ENCODE results near the gene GMDS.

The GMDS gene

DNA sequence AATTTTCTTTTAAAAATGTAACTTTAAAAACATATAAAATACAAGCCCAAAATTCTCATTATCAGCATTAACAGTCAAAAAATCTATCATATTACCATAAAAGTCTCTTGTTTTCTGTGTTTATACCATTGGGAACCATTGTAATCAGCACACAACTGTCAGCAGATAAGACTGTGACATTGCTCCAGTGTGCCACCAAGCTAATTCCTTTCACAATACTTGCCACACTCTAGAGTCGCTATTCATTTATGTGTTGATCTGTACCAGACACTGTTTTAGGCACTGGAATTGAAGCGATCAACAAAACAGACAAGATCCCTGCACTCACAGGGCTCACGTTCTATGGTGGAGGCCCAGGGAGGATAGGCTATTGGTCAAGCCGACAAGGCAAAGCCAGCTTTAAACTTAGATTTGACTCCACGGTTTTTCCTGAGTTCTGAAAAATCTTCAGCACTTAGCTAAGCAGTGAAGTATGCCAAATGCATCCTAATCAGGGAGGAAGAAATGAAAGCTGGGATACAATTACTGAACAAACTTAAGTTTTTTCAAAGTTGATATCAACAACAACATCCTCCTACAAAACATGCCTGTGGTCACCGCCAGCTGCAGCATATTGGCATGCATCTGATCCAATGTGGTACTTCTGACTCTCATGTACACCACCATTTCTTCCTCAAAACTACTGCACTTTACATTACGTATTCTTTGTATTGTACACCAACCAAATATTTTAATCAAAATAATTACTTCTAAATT lies 60.5 kb downstream of the GMDS start:
- Histone ChIP-seq H3K36me3 (no peaks in the 10 kb centered on the region), H3K27me3 (no peaks in the 10 kb centered on the region), H3K4me3 (ENCODE audit: low read depth, low read length) (no peak overlapping the region), H3K9me3 (no peaks in the 10 kb centered on the region), H3K4me1 (no peaks in the 10 kb centered on the region)
- DNase-seq, result no peak
- TF ChIP-seq, protein P1, sequence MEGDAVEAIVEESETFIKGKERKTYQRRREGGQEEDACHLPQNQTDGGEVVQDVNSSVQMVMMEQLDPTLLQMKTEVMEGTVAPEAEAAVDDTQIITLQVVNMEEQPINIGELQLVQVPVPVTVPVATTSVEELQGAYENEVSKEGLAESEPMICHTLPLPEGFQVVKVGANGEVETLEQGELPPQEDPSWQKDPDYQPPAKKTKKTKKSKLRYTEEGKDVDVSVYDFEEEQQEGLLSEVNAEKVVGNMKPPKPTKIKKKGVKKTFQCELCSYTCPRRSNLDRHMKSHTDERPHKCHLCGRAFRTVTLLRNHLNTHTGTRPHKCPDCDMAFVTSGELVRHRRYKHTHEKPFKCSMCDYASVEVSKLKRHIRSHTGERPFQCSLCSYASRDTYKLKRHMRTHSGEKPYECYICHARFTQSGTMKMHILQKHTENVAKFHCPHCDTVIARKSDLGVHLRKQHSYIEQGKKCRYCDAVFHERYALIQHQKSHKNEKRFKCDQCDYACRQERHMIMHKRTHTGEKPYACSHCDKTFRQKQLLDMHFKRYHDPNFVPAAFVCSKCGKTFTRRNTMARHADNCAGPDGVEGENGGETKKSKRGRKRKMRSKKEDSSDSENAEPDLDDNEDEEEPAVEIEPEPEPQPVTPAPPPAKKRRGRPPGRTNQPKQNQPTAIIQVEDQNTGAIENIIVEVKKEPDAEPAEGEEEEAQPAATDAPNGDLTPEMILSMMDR (IDR thresholded peaks at IDR 0.05; ENCODE audit: low read depth, low read length), result no peak

GRCh38 chr6:2183752-2184151 lies 61.7 kb downstream of the GMDS start:
- no peaks in the 10 kb centered on the region for H3K9me3 ChIP-seq
- no peak overlapping the region for H3K4me3 ChIP-seq (ENCODE audit: low read depth, low read length)
- TF ChIP-seq, protein P1 (IDR thresholded peaks at IDR 0.05; ENCODE audit: low read depth, low read length), result no peak
- no peak for DNase-seq
- no peaks in the 10 kb centered on the region for H3K4me1 ChIP-seq
- no peaks in the 10 kb centered on the region for H3K36me3 ChIP-seq
- H3K27me3 ChIP-seq, result no peaks in the 10 kb centered on the region

DNA sequence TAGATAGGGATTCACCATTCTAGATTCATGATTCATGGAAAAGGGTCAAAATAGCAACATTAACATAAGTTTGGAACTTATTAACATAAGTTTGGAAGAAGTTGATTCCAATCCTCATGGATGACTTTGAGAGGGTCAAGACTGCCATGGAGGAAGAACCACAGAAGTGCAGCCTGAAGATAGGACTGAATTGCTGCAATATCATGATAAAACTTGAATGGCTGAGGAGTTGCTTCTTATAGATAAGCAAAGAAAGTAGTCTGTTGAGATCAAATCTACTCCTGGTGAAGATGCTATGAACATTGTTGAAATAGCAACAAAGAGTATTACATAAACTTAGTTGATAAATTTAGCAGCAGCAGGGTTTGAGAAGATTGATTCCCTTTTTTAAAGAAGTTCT lies 62.2 kb downstream of the GMDS start:
- Histone ChIP-seq H3K4me1 (no peaks in the 10 kb centered on the region), H3K36me3 (no peaks in the 10 kb centered on the region), H3K4me3 (ENCODE audit: low read depth, low read length) (no peak overlapping the region), H3K27me3 (no peaks in the 10 kb centered on the region), H3K9me3 (peaks cover 2% of the 10 kb centered on the region; the same call in 1 of the 2 replicates)
- no peak for DNase-seq
- TF ChIP-seq, protein P1 (IDR thresholded peaks at IDR 0.05; ENCODE audit: low read depth, low read length), result no peak

DNA sequence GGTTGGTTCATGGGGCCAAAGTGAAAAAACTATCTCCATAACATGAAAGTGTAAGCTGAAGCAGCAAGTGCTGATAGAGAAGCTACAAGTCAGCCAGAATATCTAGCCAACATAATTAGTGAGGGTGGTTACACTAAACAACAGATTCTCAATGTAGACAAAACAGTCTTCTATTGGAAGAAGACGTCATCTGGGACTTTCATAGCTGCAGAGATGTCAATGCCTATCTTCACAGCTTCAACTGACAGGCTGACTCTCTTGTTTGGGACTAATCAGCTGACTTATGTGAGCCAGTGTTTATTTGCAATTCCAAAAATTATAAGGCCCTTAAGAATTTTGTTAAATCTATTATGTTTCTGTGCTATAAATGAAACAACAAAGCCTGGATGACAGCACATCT lies 63.2 kb downstream of the GMDS start:
- peaks cover 4% of the 10 kb centered on the region; the same call in 1 of the 2 replicates for H3K9me3 ChIP-seq
- DNase-seq, result no peak
- TF ChIP-seq, protein P1 (IDR thresholded peaks at IDR 0.05; ENCODE audit: low read depth, low read length), result no peak
- H3K4me1 ChIP-seq, result no peaks in the 10 kb centered on the region
- H3K27me3 ChIP-seq, result no peaks in the 10 kb centered on the region
- no peak overlapping the region for H3K4me3 ChIP-seq (ENCODE audit: low read depth, low read length)
- no peaks in the 10 kb centered on the region for H3K36me3 ChIP-seq

GRCh38 chr6:2181567-2181966 lies 63.8 kb downstream of the GMDS start:
- H3K27me3 ChIP-seq, result no peaks in the 10 kb centered on the region
- no peaks in the 10 kb centered on the region for H3K4me1 ChIP-seq
- no peaks in the 10 kb centered on the region for H3K36me3 ChIP-seq
- TF ChIP-seq, protein P1 (IDR thresholded peaks at IDR 0.05; ENCODE audit: low read depth, low read length), result no peak
- DNase-seq, result no peak
- no peak overlapping the region for H3K4me3 ChIP-seq (ENCODE audit: low read depth, low read length)
- peaks cover 4% of the 10 kb centered on the region; the same call in 1 of the 2 replicates for H3K9me3 ChIP-seq

DNA sequence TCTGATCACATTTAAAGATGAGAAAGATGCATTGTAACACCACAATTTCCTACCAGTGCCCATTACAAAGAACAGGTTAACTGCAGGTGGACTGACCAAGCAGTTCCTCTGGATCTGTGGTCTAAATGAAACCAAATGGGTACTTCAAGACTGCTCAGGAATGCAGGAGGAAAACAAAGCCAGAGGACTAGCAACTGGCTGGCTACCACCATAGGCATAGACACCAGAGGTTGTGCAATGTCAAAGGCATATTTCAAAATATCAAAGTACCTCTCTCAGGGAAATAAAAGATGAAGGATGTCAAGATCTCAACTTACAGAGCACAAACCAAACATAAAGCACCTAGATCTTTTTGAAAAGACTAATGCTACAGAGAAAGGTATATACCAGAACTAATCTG lies 65.5 kb downstream of the GMDS start:
- TF ChIP-seq, protein P1 (IDR thresholded peaks at IDR 0.05; ENCODE audit: low read depth, low read length), result no peak
- H3K27me3 ChIP-seq, result no peaks in the 10 kb centered on the region
- no peaks in the 10 kb centered on the region for H3K36me3 ChIP-seq
- H3K4me3 ChIP-seq (ENCODE audit: low read depth, low read length), result no peak overlapping the region
- peaks cover 4% of the 10 kb centered on the region; the same call in 1 of the 2 replicates for H3K9me3 ChIP-seq
- no peak for DNase-seq
- H3K4me1 ChIP-seq, result no peaks in the 10 kb centered on the region
